Transverse colon (tissue), 3 donors: ENCODE data around the gene CERT1.

Experiments
- POLR2A ChIP-seq: fragments of 450-650 bp; IDR thresholded peaks from one replicate; pipeline ENCODE4 v1.6.1; 2016; ENCODE audit warnings: antibody characterized with exemption, mild to moderate bottlenecking, moderate library complexity
- TF ChIP-seq, protein P1 (sequence below), 5 experiments: fragments of 200-600 bp in 3 of 5; fragments of 450-650 bp in 2 of 5; sonication (generic) in 3 of 5; IDR thresholded peaks; 1 replicate in 2 of 5; 2 replicates in 3 of 5; pipeline ENCODE4 v1.5.1; 2016 to 2017; ENCODE audit warnings: antibody characterized with exemption in 5 of 5, inconsistent platforms in 3 of 5, mild to moderate bottlenecking in 2 of 5, moderate library complexity in 1 of 5

DNA sequence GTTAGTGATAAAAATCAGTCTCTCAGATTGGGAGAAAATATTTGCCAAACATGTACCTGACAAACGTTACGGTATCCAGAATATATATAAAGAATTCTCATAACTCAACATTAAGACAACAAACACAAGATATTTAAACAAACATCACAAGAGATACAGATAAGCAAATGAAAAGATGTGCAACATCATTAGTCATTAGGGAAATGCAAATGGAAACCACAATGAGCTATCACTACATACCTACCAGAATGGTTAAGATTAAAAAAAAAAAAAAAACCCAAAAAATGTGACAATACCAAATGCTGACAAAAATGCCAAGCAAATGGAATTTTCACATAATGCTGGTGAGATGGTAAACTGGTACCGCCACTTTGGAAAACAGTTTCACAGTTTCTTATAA lies 15.4 kb downstream of the CERT1 start:
- TF ChIP-seq, protein P1, sequence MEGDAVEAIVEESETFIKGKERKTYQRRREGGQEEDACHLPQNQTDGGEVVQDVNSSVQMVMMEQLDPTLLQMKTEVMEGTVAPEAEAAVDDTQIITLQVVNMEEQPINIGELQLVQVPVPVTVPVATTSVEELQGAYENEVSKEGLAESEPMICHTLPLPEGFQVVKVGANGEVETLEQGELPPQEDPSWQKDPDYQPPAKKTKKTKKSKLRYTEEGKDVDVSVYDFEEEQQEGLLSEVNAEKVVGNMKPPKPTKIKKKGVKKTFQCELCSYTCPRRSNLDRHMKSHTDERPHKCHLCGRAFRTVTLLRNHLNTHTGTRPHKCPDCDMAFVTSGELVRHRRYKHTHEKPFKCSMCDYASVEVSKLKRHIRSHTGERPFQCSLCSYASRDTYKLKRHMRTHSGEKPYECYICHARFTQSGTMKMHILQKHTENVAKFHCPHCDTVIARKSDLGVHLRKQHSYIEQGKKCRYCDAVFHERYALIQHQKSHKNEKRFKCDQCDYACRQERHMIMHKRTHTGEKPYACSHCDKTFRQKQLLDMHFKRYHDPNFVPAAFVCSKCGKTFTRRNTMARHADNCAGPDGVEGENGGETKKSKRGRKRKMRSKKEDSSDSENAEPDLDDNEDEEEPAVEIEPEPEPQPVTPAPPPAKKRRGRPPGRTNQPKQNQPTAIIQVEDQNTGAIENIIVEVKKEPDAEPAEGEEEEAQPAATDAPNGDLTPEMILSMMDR (IDR thresholded peaks at IDR 0.05): no peak
- no peak for TF ChIP-seq POLR2A
